ENCODE measurements around the gene SGCA.

- TF ChIP-seq, protein P1, sequence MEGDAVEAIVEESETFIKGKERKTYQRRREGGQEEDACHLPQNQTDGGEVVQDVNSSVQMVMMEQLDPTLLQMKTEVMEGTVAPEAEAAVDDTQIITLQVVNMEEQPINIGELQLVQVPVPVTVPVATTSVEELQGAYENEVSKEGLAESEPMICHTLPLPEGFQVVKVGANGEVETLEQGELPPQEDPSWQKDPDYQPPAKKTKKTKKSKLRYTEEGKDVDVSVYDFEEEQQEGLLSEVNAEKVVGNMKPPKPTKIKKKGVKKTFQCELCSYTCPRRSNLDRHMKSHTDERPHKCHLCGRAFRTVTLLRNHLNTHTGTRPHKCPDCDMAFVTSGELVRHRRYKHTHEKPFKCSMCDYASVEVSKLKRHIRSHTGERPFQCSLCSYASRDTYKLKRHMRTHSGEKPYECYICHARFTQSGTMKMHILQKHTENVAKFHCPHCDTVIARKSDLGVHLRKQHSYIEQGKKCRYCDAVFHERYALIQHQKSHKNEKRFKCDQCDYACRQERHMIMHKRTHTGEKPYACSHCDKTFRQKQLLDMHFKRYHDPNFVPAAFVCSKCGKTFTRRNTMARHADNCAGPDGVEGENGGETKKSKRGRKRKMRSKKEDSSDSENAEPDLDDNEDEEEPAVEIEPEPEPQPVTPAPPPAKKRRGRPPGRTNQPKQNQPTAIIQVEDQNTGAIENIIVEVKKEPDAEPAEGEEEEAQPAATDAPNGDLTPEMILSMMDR (IDR thresholded peaks at IDR 0.05), result no peak
- TF ChIP-seq POLR2A (IDR thresholded peaks at IDR 0.05), result no peak
Measured at GRCh38 chr17:50201276-50201854, 35.6 kb downstream of the SGCA start, which contains the start of gene COL1A1.

Data from testis (tissue), 2 donors.